ENCODE results near the gene TTC7B. TPM values are rescaled to one million over a fixed set of nuclear protein-coding genes. Genes with fewer than 3 reads are reported as not detected.

Gene TTC7B
- total RNA-seq, 1 donor from 2014 or later, result 20.6 TPM

GRCh38 chr14:90547250-90547649 lies 269.0 kb downstream of the TTC7B start:
- Mint-ChIP-seq H3K4me3 (no peak overlapping the region), H3K36me3 (peaks cover 3% of the 10 kb centered on the region), H3K27ac (peak overlapping the region; percentile 25), H3K4me1 (peaks cover 15% of the 10 kb centered on the region), H3K27me3 (ENCODE audit: insufficient read depth, low read depth) (peaks cover 5% of the 10 kb centered on the region), H3K9me3 (peaks cover 3% of the 10 kb centered on the region)
- Histone ChIP-seq H4K20me1 (ENCODE audit: low read depth) (no peaks in the 10 kb centered on the region), H3K36me3 (no peaks in the 10 kb centered on the region), H3K9ac (no peak overlapping the region), H3K9me3 (ENCODE audit: low read depth) (no peaks in the 10 kb centered on the region), H3K4me3 (no peak overlapping the region), H2AFZ (replicated peaks) (no peak overlapping the region), H3F3A (ENCODE audit: low read depth) (peaks cover 6% of the 10 kb centered on the region), H3K4me1 (peaks cover 12% of the 10 kb centered on the region), H3K27ac (no peak overlapping the region), H3K79me2 (ENCODE audit: low read depth) (no peaks in the 10 kb centered on the region), H3K4me2 (no peak overlapping the region), H3K27me3 (no peaks in the 10 kb centered on the region)
- no peak for DNase-seq (ENCODE audit: low spot score)
- TF ChIP-seq EZH2phosphoT487 (IDR thresholded peaks at IDR 0.05) (no peak), EZH2 (IDR thresholded peaks at IDR 0.05) (no peak), CTCF (IDR thresholded peaks at IDR 0.05) (no peak)

GRCh38 chr14:90546767-90547166 lies 269.5 kb downstream of the TTC7B start:
- Histone ChIP-seq H3K79me2 (ENCODE audit: low read depth) (no peaks in the 10 kb centered on the region), H3K9ac (no peak overlapping the region), H2AFZ (replicated peaks) (no peak overlapping the region), H3K27me3 (no peaks in the 10 kb centered on the region), H3K9me3 (ENCODE audit: low read depth) (no peaks in the 10 kb centered on the region), H3K36me3 (no peaks in the 10 kb centered on the region), H3F3A (ENCODE audit: low read depth) (peaks cover 6% of the 10 kb centered on the region), H4K20me1 (ENCODE audit: low read depth) (no peaks in the 10 kb centered on the region), H3K27ac (no peak overlapping the region), H3K4me3 (no peak overlapping the region), H3K4me2 (no peak overlapping the region), H3K4me1 (peaks cover 12% of the 10 kb centered on the region)
- peaks cover 3% of the 10 kb centered on the region for H3K9me3 Mint-ChIP-seq
- peaks cover 3% of the 10 kb centered on the region for H3K36me3 Mint-ChIP-seq
- H3K27ac Mint-ChIP-seq, result peak overlapping the region; percentile 60
- H3K4me1 Mint-ChIP-seq, result peaks cover 15% of the 10 kb centered on the region
- peaks cover 5% of the 10 kb centered on the region for H3K27me3 Mint-ChIP-seq (ENCODE audit: insufficient read depth, low read depth)
- H3K4me3 Mint-ChIP-seq, result no peak overlapping the region
- TF ChIP-seq EZH2 (IDR thresholded peaks at IDR 0.05) (no peak), CTCF (IDR thresholded peaks at IDR 0.05) (no peak), EZH2phosphoT487 (IDR thresholded peaks at IDR 0.05) (no peak)
- no peak for DNase-seq (ENCODE audit: low spot score)

- Histone ChIP-seq H2AFZ (replicated peaks) (no peak overlapping the region), H3K4me3 (no peak overlapping the region), H3K79me2 (ENCODE audit: low read depth) (no peaks in the 10 kb centered on the region), H3K9ac (no peak overlapping the region), H3K4me2 (no peak overlapping the region), H3K36me3 (no peaks in the 10 kb centered on the region), H3K27ac (no peak overlapping the region), H4K20me1 (ENCODE audit: low read depth) (no peaks in the 10 kb centered on the region), H3K4me1 (peaks cover 12% of the 10 kb centered on the region), H3F3A (ENCODE audit: low read depth) (peaks cover 6% of the 10 kb centered on the region), H3K27me3 (no peaks in the 10 kb centered on the region), H3K9me3 (ENCODE audit: low read depth) (no peaks in the 10 kb centered on the region)
- DNase-seq (ENCODE audit: low spot score), result no peak
- peaks cover 15% of the 10 kb centered on the region for H3K4me1 Mint-ChIP-seq
- no peak overlapping the region for H3K4me3 Mint-ChIP-seq
- H3K36me3 Mint-ChIP-seq, result peaks cover 3% of the 10 kb centered on the region
- H3K9me3 Mint-ChIP-seq, result peaks cover 3% of the 10 kb centered on the region
- H3K27me3 Mint-ChIP-seq (ENCODE audit: insufficient read depth, low read depth), result peaks cover 5% of the 10 kb centered on the region
- peak overlapping the region; percentile 60 for H3K27ac Mint-ChIP-seq
- no peak for TF ChIP-seq EZH2phosphoT487 (IDR thresholded peaks at IDR 0.05)
- TF ChIP-seq EZH2 (IDR thresholded peaks at IDR 0.05), result no peak
- TF ChIP-seq CTCF (IDR thresholded peaks at IDR 0.05), result no peak
Observed at GRCh38 chr14:90545966-90546751, 270.1 kb downstream of the TTC7B start.

Data from neural progenitor cell (in vitro differentiated cells).